Hepatocyte (in vitro differentiated cells): ENCODE measurements around the gene HOXC4.

Experiments
- EZH2 ChIP-seq: fragments of 200-600 bp; sonication (generic); IDR thresholded peaks from 2 replicates; pipeline ENCODE4 v1.6.1; 2016; ENCODE audit warnings: antibody characterized with exemption, mild to moderate bottlenecking, borderline replicate concordance
- EZH2phosphoT487 ChIP-seq: fragments of 200-600 bp; sonication (generic); IDR thresholded peaks from one replicate; pipeline ENCODE4 v1.6.1; 2018; ENCODE audit warnings: antibody characterized with exemption, mild to moderate bottlenecking, low read depth, moderate library complexity; ENCODE audit not compliant: unreplicated experiment, severe bottlenecking
- TF ChIP-seq, protein P1 (sequence below): fragments of 200-600 bp; sonication (generic); IDR thresholded peaks from 2 replicates; pipeline ENCODE4 v1.5.1; 2016; ENCODE audit warnings: antibody characterized with exemption, mild to moderate bottlenecking; ENCODE audit not compliant: poor library complexity

DNA sequence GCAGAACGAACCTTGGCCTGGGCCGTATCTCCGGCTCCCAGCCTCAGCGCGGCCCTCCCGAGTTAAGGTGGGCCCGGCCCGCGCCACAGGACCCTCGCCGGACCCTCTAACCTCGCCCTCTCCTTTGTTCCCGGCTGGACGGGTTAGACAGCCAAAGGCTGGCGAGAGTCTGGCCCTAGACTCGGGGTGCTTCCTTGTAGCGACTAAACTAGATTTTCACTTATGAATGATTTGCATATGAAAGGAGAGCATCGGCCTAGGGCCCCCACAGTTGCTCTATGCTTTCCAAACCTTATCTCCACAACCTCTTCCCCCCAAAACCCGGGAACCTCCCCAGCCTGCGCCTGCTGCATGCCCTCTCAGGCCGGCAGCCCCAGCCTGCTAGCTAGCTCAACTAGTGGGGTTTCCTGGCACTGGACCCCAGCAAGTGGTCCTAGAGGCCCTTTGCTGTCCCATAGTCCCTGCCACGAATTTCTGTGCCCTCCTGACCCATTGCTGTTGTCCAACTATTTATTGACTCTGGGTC, 18.8 kb upstream of the HOXC4 start:
- TF ChIP-seq EZH2 (no peak), EZH2phosphoT487 (no peak)
- TF ChIP-seq, protein P1, sequence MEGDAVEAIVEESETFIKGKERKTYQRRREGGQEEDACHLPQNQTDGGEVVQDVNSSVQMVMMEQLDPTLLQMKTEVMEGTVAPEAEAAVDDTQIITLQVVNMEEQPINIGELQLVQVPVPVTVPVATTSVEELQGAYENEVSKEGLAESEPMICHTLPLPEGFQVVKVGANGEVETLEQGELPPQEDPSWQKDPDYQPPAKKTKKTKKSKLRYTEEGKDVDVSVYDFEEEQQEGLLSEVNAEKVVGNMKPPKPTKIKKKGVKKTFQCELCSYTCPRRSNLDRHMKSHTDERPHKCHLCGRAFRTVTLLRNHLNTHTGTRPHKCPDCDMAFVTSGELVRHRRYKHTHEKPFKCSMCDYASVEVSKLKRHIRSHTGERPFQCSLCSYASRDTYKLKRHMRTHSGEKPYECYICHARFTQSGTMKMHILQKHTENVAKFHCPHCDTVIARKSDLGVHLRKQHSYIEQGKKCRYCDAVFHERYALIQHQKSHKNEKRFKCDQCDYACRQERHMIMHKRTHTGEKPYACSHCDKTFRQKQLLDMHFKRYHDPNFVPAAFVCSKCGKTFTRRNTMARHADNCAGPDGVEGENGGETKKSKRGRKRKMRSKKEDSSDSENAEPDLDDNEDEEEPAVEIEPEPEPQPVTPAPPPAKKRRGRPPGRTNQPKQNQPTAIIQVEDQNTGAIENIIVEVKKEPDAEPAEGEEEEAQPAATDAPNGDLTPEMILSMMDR, result no peak
